ENCODE data around the gene LCK. TPM values are rescaled to one million over a fixed set of nuclear protein-coding genes. Genes with fewer than 3 reads are reported as not detected.
A peak's percentile ranks its signal among the peaks of the same experiment; 100 is the strongest.

The LCK gene
- total RNA-seq, 4 donors from 2014 or later, result 2.2 to 4.0 (median 3.5) TPM

GRCh38 chr1:32242341-32242851 is 8.7 kb upstream of the LCK start:
- Histone ChIP-seq H3K27me3 (no peaks in the 10 kb centered on the region), H3K9me3 (no peaks in the 10 kb centered on the region), H3K4me3 (replicated peaks in 1 of 3) (no peak overlapping the region), H3K36me3 (no peaks in the 10 kb centered on the region), H3K27ac (peak overlapping the region in 1 of 3 donors; percentile 95), H3K4me1 (peaks cover 15 to 40% of the 10 kb centered on the region in 2 donors)
- no peak for TF ChIP-seq CTCF (IDR thresholded peaks at IDR 0.05)
- TF ChIP-seq POLR2A (IDR thresholded peaks at IDR 0.05), result no peak
- intact Hi-C loops (cut with DNase I), result no loop called here
- DNase-seq, result no peak
- 33 to 38% methylated on average over 6 to 7 of the region's 7 CpGs for WGBS, 2 donors

- Histone ChIP-seq H3K4me1 (peaks cover 12 to 48% of the 10 kb centered on the region in 2 donors), H3K36me3 (no peaks in the 10 kb centered on the region), H3K27me3 (no peaks in the 10 kb centered on the region), H3K27ac (peak within 1 kb of the TSS; percentile 27 to 74 (median 74)), H3K9me3 (no peaks in the 10 kb centered on the region), H3K4me3 (replicated peaks in 1 of 3) (no peak within 1 kb of the TSS)
- DNase-seq, result no peak
- no peak for TF ChIP-seq POLR2A (IDR thresholded peaks at IDR 0.05)
- TF ChIP-seq CTCF (IDR thresholded peaks at IDR 0.05), result no peak
- intact Hi-C loops (cut with DNase I), result no loop called here
- 61 to 72% methylated on average over 3 of the region's 3 CpGs for WGBS, 2 donors
These were observed 4.2 kb upstream of the LCK start, which contains the start of gene FAM167B for GRCh38 chr1:32246888-32247273. Gene FAM167B, plus strand, starts transcription at chr1:32247222. Its CDS starts 200 bp downstream, at chr1:32247422.

DNA sequence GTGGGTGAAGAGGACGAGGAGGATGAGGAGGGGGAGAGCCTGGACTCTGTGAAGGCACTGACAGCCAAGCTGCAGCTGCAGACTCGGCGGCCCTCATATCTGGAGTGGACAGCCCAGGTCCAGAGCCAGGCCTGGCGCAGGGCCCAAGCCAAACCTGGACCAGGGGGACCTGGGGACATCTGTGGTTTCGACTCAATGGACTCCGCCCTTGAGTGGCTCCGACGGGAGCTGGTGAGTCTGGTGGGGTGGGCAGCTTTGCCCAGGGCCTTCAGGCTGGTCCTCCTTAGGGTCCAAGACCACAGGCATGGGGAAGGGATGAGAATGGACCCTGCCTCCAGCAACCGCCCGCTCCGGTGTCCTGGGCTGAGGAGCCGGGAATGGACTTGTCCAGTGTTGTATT is 3.6 kb upstream of the LCK start:
- Histone ChIP-seq H3K4me1 (peaks cover 14 to 47% of the 10 kb centered on the region in 2 donors), H3K27me3 (no peaks in the 10 kb centered on the region), H3K36me3 (no peaks in the 10 kb centered on the region), H3K9me3 (no peaks in the 10 kb centered on the region), H3K27ac (peak overlapping the region; percentile 27 to 74 (median 74)), H3K4me3 (replicated peaks in 1 of 3) (no peak overlapping the region)
- intact Hi-C loops (cut with DNase I), result no loop called here
- DNase-seq, result peak; percentile 70 to 73
- TF ChIP-seq CTCF (IDR thresholded peaks at IDR 0.05) (no peak), POLR2A (IDR thresholded peaks at IDR 0.05) (no peak)
- WGBS, 2 donors, result 23 to 71% methylated on average over 4 to 8 of the region's 12 CpGs

- peak overlapping the region; percentile 27 to 74 (median 74) for H3K27ac ChIP-seq
- peaks cover 17 to 46% of the 10 kb centered on the region in 2 donors for H3K4me1 ChIP-seq
- peak; percentile 84 to 87 for DNase-seq
- TF ChIP-seq CTCF (IDR thresholded peaks at IDR 0.05) (peak; percentile 24 to 86 (median 62)), POLR2A (IDR thresholded peaks at IDR 0.05) (no peak)
- no peaks in the 10 kb centered on the region for H3K36me3 ChIP-seq
- WGBS, 2 donors, result 24 to 33% methylated on average over 3 to 14 of the region's 31 CpGs
- no peaks in the 10 kb centered on the region for H3K9me3 ChIP-seq
- no peak overlapping the region for H3K4me3 ChIP-seq (replicated peaks in 1 of 3)
- intact Hi-C loops (cut with DNase I), result no loop called here
- no peaks in the 10 kb centered on the region for H3K27me3 ChIP-seq
These were observed 2.8 kb upstream of the LCK start for GRCh38 chr1:32247983-32248889.
